Mesodermal cell (in vitro differentiated cells): Measurements from ENCODE around the gene MFAP3.

Experiments
- H3K27ac ChIP-seq: 2 replicates; pipeline ENCODE4 v1.7.0; 2013; ENCODE audit warnings: mild to moderate bottlenecking, low read depth, low read length, moderate library complexity; ENCODE audit not compliant: severe bottlenecking
- H3K36me3 ChIP-seq: 2 replicates; pipeline ENCODE4 v1.7.1; 2013; ENCODE audit warnings: mild to moderate bottlenecking, low read length, moderate library complexity; ENCODE audit not compliant: control insufficient read depth, insufficient read depth
- H3K4me1 ChIP-seq: one replicate; pipeline ENCODE4 v1.7.1; 2013; ENCODE audit warnings: mild to moderate bottlenecking, low read length; ENCODE audit not compliant: insufficient read depth, control insufficient read depth, poor library complexity, severe bottlenecking
- H3K4me3 ChIP-seq: 2 replicates; pipeline ENCODE4 v1.7.0; 2013; ENCODE audit warnings: low read length, control low read depth, mild to moderate bottlenecking; ENCODE audit not compliant: insufficient read depth, poor library complexity, severe bottlenecking; ENCODE audit errors: extremely low read depth
- H3K9me3 ChIP-seq: 2 replicates; pipeline ENCODE4 v1.7.1; 2013; ENCODE audit warnings: mild to moderate bottlenecking, low read length, moderate library complexity; ENCODE audit not compliant: control insufficient read depth
- WGBS, 2 experiments: methylation state at CpG; one replicate each; pipeline ENCODE4 v1.1.5; 2013; ENCODE audit warnings: missing lambda C conversion rate in 2 of 2; ENCODE audit not compliant: insufficient coverage in 2 of 2; 5-methylcytosine and 5-hydroxymethylcytosine counted together

Gene MFAP3

GRCh38 chr5:154090656-154091055, 51.9 kb downstream of the MFAP3 start:
- Histone ChIP-seq H3K9me3 (no peaks in the 10 kb centered on the region), H3K4me3 (no peak overlapping the region), H3K36me3 (no peaks in the 10 kb centered on the region), H3K4me1 (peaks cover 31% of the 10 kb centered on the region), H3K27ac (no peak overlapping the region)
- 95 to 96% methylated on average over 3 to 5 of the region's 6 CpGs for WGBS, 2 experiments

- Histone ChIP-seq H3K4me1 (peaks cover 13% of the 10 kb centered on the region), H3K36me3 (no peaks in the 10 kb centered on the region), H3K9me3 (no peaks in the 10 kb centered on the region), H3K27ac (no peak overlapping the region), H3K4me3 (no peak overlapping the region)
- 60 to 64% methylated on average over 1 to 2 of the region's 5 CpGs for WGBS, 2 experiments
Observed at GRCh38 chr5:154092356-154093141, 53.8 kb downstream of the MFAP3 start.

- H3K9me3 ChIP-seq: no peaks in the 10 kb centered on the region
- WGBS, 2 experiments: 75 to 86% methylated on average over 2 of the region's 2 CpGs
- no peaks in the 10 kb centered on the region for H3K36me3 ChIP-seq
- H3K27ac ChIP-seq: no peak overlapping the region
- H3K4me1 ChIP-seq: peaks cover 11% of the 10 kb centered on the region
- no peak overlapping the region for H3K4me3 ChIP-seq
Observed at GRCh38 chr5:154093142-154093532, 54.4 kb downstream of the MFAP3 start.

- H3K4me3 ChIP-seq: no peak overlapping the region
- H3K4me1 ChIP-seq: peaks cover 11% of the 10 kb centered on the region
- H3K9me3 ChIP-seq: no peaks in the 10 kb centered on the region
- H3K27ac ChIP-seq: no peak overlapping the region
- WGBS, 2 experiments: 55 to 81% methylated on average over 3 to 7 of the region's 7 CpGs
- H3K36me3 ChIP-seq: no peaks in the 10 kb centered on the region
Observed at GRCh38 chr5:154095904-154096303, 57.1 kb downstream of the MFAP3 start.

DNA sequence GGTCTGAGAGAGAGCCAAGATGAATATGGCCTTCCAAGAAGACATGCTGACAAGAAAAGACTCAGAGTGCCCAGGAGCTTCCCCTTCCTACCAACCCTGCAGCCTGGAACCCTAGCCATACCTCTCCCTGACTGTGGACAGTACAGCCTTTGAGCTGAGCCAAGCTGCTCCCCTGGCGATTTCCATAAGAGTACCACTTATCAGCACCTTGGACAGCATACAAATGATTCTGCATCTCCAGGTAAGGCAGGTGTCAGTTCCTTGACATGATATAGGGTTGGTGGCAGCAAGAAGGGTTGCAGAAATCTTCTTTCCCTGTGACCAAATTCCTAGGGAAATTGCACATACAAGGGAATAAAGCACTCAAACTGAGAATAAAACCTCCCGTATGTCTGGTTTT, 58.3 kb downstream of the MFAP3 start:
- Histone ChIP-seq H3K4me3 (no peak overlapping the region), H3K36me3 (no peaks in the 10 kb centered on the region), H3K4me1 (peaks cover 6% of the 10 kb centered on the region), H3K9me3 (no peaks in the 10 kb centered on the region), H3K27ac (no peak overlapping the region)
- no CpG with 5 or more reads among the region's 2 CpGs for WGBS, 2 experiments

DNA sequence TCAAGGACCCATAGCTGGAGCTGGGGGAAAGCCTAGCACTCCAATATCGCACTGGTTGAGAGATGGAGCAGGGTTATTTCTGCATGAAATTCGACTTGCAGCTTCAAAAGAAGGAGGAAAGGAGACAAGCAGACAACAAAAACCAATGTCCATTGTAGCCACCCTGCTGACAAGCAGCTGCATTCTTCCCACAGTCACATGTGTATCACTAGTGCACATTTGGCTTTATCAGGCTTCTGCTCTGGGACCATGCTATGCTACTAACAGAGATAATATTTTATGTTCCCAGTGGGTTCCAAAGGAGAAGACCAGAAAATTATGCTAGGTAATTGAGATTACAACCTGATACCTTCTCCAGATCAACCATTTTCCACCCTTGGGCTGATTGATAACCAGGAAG, 59.7 kb downstream of the MFAP3 start:
- WGBS, 2 experiments: 73 to 85% methylated on average over 2 of the region's 2 CpGs
- H3K36me3 ChIP-seq: no peaks in the 10 kb centered on the region

GRCh38 chr5:154101184-154101583, 62.4 kb downstream of the MFAP3 start:
- H3K36me3 ChIP-seq: no peaks in the 10 kb centered on the region
- no peaks in the 10 kb centered on the region for H3K4me1 ChIP-seq
- no peak overlapping the region for H3K27ac ChIP-seq
- 57% methylated on average over 1 of the region's 1 CpG; no CpG with 5 or more reads in 1 of the 2 experiments for WGBS, 2 experiments
- H3K9me3 ChIP-seq: no peaks in the 10 kb centered on the region
- H3K4me3 ChIP-seq: no peak overlapping the region

More for the DNA sequence above, 59.7 kb downstream of the MFAP3 start:
- H3K4me3 ChIP-seq: no peak overlapping the region
- H3K9me3 ChIP-seq: no peaks in the 10 kb centered on the region
- no peak overlapping the region for H3K27ac ChIP-seq
- no peaks in the 10 kb centered on the region for H3K4me1 ChIP-seq

- no peak overlapping the region for H3K4me3 ChIP-seq
- no peak overlapping the region for H3K27ac ChIP-seq
- H3K4me1 ChIP-seq: no peaks in the 10 kb centered on the region
- WGBS, 2 experiments: 78 to 83% methylated on average over 2 to 3 of the region's 4 CpGs
- no peaks in the 10 kb centered on the region for H3K9me3 ChIP-seq
- H3K36me3 ChIP-seq: no peaks in the 10 kb centered on the region
Observed at GRCh38 chr5:154103233-154103632, 64.5 kb downstream of the MFAP3 start.
